ENCODE data around the gene SCGB2B2.
"Not testable (repeated sequence)": the region's sequence is repeated elsewhere in the genome, so short reads cannot be mapped to it uniquely, and the experiment has no call there.

SCGB2B2 gene, protein sequence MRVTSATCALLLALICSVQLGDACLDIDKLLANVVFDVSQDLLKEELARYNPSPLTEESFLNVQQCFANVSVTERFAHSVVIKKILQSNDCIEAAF

DNA sequence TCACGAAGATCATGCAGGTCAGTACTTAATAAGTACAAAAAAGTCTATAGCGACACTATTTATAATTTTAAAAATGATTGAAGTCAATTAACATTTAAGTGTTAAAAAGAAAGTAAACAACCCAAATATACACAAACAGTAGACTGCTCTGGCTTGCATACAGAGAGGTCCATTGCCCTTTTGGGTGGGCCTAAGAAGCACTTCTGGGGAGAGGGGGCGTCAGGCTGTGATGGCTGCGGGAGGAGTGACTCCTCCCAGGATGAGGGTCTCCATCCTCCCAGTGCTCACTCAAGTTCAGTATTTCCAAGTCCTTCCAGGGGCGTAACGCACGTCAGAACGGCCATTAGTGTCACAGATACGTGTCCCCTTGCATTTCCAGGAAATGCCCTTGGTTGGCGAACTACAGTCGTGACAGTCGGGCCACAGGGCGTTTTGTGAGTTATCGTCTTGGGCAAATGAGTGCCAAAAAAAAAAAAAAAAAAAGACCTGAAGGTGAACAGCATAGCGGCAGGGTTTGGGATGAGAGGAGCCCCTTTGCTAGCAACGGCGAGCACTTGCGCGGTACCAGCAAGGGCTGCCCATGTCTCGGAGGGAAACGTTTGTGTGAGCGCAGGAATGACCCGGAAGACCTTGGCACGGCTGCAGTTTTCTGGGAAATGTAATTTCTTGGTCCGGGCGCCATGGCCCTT, at the start of gene SCGB2B2:
SCGB2B2 (minus strand) TSS at position 463 of the 689 bp plus-strand sequence. CDS start 82,596 bp downstream, outside the sequence.
- DNase-seq, result peak in 1 of 2 donors; percentile 88

DNA sequence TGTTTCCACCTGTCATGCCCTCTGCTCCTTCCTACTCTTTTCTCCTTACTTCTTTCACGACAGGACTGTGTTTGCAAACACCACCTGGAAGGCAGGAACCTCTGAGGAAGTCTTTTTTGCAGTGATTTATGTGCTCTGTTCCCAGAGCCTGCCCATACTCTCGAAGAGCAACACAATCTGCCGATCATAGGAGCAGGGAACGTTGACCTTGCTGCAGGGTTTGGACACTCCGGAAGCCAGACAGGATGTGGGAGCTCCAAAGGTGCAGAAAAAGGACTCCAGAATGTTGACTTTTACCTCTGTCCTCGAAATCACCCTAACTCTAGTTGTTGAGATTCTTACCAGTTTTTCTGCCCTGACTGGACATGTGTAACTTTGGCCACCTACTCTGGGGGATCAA, 48.4 kb upstream of the SCGB2B2 start:
- no peak for DNase-seq

DNA sequence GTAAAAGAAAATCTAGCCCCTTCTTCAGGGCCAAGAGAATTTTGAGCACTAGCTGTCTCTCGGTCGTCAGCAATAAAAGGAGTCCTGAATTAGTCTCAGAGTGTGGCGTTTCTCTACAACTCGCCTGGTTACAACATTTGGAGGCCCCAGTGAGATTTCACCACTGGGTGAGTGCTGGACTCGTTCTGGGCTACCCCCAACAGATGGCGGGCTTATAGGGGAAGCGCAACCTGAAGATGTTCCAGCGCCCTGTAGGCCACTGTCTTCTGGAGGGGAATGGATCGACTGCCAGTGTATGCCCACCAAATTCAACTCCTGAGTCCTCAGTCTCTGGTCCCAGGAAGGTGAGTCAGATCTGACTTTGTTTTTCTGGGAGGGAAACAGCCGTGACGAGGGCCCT, 45.4 kb upstream of the SCGB2B2 start:
- no peak for DNase-seq

DNA sequence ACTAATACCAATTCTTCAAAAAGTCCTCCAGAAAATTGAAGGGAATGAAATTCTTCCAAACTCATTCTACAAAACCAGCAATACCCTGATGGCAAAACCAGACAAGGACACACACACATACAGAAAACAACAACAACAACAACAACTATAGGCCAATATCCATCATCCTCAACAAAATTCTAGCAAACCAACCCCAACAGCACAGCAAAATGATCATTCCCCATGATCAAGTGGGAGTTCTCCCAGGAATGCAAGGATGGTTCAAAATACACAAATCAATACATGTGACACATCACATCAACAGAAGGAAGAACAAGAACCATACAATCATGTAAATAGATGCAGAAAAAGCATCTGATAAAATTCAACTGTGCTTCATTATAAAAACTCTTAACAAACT, 38.4 kb upstream of the SCGB2B2 start:
- DNase-seq, result no peak

DNA sequence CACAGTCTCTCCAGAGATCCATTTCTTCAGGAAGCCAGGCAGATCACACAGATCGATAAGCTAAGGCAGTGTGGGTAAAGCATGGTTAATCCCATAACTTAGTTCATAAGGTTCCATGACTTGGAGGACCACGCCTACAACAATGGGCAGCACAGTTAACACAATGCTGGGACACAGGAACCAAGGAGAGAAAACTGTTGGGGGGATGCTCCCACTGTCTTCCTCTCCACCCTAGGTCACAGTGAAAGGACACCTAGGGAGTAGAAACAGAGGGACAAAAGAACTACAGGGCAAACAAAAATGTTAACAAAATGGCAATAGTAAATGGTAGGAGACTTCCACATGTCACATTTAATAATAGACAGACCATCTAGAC, 36.3 kb upstream of the SCGB2B2 start:
- DNase-seq, result no peak

DNA sequence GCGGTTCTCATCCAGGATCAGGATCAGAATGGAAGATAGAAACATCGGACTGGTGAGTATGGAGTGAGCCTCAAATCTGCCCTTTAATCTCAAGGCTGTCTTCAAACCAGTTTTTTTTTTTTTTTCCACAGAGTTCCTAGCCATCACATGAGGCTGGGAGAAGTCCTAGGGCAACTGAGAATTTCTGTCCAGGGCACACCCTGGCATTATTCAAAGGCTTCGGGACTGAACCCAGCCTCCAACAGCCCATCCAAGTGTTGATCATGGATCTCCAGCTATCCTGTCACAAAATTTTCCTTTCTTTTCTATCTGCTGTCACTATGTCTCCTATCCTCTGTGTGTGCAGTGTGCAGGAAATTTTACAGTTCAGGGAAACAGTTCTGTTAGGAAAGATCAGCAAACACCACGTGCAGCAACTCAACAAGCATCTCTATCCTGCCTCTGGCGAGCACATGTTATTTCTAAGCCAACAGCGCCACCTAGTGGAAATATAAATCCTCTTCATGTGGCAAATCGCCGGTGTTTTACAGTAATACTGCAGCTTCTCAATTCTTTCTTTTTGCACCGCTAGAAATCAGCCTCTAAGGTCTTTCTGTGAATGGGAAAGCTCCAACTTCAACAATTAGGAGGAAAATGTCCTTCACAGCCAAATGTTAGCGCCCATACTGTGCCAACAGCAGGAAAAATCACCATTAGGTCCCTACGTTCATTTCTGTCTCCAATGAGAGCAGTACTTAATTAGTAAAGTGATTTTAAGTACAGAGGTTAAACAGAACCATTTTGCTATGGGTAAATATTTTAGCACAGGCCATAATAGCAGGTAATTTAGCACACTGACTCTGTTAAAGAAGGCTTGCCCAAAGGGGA, 35.7 kb upstream of the SCGB2B2 start:
- peak; percentile 61 to 82 for DNase-seq

DNA sequence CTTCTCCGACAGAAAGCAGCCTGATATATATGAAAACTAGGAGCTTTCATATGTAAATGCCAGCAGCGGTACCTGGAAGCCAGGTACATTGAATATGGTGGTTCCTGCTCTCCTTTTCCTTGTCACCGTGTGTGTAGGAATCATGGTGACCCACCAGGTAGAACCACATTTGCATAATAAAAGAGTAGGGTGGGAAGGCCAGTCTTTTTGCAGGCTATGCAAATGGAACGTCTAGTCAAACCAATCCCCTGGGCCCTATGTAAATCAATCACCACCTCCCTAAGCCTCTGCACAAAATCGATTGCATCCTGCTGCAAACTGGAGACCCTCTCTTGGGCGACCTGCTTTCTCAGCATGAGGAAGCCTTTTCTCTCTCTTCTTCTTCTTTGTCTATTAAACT, 34.9 kb upstream of the SCGB2B2 start:
- DNase-seq, result no peak

DNA sequence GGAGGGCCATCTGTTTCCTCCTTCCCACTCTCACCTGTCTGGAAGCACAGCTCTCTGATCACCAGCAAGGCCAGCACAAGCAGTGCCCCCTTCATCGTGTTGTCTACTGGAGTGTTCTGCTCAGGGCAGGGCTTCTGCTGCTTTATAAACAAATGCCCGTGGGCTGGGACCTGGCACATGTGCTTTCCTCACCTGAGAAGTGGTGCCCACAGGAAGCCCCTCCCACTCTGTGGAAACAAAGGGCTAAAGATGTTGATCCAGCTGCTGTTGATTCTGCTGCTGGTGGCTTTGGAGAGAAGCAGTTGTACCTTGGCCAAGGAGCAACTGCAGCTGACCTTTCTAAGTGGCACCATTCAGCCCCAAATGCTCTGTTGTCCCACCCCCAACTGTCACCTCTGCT, 30.7 kb upstream of the SCGB2B2 start:
- DNase-seq, result no peak

DNA sequence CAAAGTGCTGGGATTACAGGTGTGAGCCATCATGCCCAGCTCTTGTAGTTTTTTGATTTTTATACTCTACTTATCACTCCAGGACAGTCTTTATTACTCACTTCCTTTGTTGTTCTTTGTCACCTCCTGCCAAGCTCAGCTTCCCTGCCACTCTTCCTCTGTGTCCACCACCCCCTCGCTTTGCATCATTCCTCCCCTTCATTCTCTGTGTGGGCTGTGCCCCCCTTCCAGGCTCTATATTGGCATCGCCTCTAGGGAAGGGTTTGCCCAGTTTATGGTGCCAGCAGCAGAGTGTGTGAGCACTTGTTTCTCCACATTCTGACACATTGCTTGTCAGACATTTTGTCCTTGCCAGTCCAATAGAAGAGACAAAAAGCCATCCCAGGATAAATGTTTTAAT, 15.6 kb upstream of the SCGB2B2 start:
- no peak for DNase-seq

DNA sequence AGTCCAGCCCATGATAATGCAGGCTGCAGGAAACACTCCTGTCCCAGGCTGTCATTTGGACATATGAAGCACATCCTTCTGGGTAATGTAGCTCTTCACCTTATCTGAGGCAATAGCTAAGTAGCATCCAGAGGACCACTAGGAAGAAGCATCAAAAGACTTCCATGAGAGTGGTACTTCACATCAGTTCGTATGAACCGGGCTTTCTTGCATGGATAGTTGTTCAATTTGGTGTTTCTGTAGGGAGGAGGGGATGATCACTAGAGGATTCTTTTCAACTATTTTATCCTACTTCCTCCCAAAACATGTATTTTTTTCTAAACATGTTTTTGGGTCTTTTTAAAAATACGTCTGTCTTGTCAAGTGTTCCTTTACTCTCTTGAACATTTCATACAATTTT, 13.4 kb upstream of the SCGB2B2 start:
- no peak for DNase-seq

DNA sequence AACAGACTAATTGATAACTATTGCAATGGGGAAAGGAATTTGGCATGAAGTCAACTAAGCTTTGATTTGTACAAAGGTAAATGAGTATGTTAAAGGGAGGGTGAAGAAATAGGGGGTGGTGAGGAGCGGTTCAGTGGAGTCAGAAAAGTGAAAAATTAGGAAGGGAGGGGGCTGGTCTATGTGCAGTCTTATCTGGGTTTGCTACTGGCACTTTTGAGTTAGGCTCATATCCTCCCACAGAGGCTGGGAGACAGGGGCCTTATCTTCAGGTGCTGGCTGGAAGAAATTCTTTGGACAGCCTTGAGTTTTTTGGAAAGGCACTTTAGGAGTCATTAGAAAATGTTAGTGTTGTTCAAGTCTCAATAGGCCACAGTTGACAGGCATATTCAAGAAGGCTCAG, 11.6 kb upstream of the SCGB2B2 start:
- no peak for DNase-seq

DNA sequence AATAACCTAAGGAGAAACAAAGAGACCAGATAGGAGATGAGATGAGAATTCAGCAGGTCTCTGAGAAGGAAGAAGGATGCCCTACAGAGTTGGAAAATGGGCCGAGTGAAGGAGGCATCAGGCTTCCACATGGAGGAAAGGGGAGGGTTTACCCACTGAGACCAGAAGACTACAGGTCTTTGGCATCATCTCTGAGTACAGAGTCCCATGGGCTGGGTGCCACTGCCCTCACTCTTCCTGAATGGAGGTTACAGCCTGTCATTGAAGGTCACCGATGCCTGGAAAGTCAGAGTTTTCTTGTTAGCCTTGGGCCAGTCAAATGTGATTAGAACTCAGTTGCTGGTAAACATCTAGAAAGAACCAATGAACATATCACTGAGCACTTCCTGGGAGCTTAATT, 10.4 kb upstream of the SCGB2B2 start:
- no peak for DNase-seq

DNA sequence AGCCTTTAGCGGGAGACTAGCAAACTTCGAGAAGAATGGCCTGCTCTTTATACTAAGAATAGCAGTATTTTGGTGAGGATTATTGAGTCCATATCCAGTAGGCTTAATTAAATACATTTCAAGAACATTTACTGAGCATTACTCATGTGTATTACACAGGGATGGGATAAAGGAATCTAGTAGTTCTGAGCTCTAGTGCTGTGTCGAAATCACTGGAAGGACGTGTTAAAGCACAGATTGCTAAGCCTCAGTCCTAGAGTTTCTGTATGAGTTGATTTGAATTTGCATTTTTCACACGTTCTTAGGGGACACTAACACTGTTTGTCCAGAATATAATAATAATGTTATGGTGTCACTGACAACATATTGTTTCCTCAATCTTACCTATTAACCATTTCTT, 9.5 kb upstream of the SCGB2B2 start:
- no peak for DNase-seq

DNA sequence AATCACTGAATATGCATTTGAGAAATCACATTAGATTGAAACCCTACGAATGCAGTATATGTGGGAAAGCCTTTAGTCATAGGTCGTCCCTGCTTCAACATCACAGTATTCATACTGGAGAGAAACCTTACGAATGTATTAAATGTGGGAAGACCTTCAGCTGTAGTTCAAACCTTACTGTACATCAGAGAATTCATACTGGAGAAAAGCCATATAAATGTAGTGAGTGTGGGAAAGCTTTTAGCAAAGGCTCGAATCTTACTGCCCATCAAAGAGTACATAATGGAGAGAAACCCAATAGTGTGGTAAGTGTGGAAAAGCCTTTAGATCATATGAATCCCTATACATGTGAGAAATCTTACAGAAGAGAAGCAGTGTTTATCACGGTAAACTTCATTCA, 8.3 kb upstream of the SCGB2B2 start:
- DNase-seq, result not testable (repeated sequence)

DNA sequence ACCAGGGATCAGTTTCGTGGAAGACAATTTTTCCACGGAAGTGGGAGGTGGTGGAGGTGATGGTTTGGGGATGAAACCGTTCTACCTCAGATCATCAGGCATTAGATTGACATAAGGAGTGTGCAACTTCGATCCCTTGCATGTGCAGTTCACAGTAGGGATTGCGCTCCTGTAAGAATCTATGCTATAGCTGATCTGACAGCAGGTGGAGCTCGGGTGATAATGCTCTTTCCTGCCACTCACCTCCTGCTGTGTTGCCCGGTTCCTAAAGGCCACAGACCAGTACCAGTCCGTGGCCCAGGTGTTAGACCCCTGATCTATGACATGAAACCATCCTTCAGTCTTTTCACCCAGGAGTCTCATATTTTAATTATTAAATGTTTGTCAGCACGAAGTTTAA, 4.5 kb upstream of the SCGB2B2 start:
- no peak for DNase-seq

DNA sequence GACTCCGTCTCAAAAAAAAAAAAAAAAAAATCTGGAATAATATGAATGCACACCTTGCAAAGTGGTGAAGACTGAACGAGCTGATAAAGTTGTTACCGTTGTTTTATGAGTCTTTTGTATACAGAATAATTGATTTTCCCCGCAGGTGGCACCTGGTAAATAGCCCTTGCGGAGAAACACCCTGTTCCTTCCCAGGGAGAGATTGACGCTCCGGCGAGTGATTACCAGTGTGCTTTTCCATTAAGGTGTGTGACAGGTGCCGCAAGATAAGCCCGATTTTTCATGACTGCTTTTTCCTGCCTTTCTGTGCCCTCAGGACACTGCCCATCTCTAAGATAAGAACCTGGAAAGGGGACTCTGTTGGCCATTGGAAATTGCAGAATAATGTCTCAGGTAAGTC, 1.5 kb upstream of the SCGB2B2 start:
- DNase-seq, result no peak

DNA sequence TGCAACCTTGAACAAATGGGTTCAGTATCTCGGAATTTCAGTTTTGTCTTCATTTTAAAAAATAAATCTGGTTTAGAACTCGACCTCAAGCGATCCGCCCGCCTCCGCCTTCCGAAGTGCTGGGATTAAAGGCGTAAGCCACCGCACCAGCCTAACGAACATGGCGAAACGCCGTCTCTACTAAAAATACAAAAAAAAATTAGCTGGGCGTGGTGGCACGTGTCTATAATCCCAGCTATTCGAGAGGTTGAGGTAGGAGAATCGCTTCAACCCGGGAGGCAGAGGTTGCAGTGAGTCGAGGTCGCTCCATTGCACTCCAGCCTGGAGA, 1.1 kb upstream of the SCGB2B2 start:
- DNase-seq, result no peak

DNA sequence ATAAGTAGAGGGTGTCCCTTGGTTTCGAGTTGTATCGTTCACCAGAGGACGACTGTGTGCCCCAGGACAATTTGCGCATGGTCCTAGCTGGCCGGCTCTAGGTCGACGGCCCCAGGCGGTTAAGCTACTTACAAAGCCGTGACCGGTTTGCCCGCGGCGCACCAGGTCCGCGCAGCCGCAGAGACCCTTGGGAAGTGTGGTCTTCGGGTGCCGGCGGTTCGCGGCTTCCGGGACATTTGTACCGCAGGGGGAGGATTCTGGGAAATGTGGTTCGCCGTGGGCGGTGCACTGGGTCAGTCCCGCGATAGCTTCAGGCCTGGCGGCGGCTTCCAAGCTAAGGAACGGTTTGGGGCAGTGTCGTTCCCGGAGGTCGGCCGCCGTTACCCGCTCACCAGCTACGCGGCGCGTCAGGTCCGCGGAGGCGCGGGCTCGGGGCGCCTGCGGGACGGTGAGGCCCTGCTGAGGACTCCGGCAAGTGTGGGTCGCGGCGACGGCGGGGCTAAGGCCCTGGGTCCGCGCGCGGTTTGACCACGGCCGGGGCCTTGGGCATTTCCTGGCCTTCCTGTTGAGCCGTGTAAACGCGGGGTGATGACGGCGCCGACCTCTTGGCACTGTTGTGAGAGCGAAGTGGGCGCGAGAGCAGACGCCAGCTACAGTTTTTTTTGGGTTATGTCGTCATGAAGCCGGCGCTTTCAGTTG, 576 bp upstream of the SCGB2B2 start, which contains the start of gene ZNF302:
ZNF302 (plus strand) TSS at position 293 of the 699 bp plus-strand sequence. CDS start 1,127 bp downstream, outside the sequence.
- DNase-seq, result peak; percentile 95

DNA sequence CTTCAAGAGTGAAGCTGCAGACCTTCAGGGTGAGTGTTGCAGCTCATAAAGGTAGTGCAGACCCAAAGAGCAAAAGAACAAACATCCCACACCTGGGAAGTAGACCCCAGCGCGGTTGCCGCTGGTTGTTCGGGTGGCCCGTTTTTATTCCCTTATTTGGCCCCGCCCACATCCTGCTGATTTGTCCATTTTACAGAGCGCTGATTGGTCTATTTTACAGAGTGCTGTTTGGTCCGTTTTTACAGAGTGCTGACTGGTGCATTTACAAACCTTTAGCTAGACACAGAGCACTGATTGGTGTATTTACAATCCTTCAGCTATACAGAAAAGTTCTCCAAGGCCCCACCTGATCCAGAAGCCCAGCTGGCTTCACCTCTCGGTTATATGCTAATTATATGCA, 1.0 kb downstream of the SCGB2B2 start:
- no peak for DNase-seq

DNA sequence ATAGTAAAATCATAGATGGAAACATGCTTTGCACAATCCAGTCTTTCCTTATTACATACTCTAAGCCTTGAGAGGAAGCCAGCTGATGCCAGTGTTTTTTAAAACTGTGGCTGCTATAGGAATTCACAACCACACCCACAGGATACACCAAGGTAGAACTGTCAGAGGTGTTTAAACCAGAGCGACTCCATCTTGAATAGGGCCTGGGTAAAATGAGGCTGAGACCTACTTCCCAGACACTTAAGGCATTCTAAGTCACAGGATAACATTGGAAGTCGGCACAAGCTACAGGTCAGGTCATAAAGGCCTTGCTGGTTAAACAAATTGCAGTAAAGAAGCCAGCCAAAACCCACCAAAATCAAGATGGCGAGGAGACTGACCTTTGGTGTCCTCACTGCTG, 1.7 kb downstream of the SCGB2B2 start:
- DNase-seq, result no peak

DNA sequence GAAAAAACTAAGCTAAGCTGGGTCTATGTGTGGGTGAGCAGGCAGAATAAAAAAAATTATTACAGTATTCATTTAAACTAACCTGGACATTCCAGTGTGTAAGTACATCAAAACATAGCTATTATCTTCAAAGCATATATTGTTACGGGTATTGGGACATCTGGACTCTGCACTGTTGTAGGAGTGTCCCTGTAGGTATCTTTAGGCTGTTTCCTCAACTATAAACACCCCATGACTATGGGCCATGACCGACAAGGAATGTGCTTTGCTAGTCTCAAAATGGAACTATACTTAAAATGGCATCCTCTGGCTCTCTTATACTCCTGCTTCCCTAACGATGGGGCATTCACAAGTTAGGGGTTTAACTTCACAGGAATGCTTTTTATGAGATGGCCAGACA, 3.4 kb downstream of the SCGB2B2 start:
- DNase-seq, result no peak

DNA sequence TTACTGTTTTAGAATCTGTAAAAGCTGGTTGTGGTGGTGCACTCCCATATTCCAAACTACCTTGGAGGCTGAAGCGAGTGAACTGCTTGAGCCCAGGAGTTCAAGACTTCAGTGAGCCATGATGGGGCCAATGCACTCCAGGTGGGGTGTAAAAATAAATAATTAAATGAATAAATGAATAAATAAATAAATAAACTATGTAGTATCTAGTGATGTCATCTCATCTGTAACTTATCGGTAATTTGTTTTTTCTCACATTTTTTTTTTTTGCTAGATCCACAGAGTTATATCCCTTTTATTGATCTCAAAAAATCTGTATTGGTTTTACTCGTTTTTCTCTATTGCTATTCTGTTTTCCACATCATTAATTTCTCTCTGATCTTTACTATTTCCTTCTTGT, 5.0 kb downstream of the SCGB2B2 start:
- DNase-seq, result no peak

DNA sequence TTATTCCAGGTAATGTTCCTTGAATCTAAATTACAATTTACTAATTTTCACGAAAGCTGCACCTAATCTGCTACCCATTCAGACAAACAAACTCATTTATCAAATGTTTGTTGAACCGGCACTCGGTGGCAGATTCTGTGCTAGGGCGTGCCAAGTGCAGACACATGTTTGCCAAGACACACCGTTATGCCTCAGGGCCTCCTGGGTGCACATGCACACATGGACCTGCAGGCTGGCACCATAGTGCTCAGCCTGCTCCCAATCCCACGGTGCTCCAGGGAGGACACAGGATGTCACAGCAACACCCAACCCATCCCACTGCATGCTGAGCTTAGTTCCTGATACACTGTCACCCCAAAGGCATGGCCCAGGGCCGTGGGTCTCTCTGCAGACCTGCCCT, 7.7 kb downstream of the SCGB2B2 start:
- no peak for DNase-seq

DNA sequence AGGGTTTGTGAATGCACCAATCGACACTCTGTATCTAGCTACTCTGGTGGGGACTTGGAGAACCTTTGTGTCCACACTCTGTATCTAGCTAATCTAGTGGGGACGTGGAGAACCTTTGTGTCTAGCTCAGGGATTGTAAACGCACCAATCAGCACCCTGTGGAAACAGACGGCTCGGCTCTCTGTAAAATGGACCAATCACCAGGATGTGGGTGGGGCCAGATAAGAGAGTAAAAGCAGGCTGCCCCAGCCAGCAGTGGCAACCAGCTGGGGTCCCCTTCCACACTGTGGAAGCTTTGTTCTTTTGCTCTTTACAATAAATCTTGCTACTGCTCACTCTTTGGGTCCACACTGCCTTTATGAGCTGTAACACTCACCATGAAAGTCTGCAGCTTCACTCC, 8.3 kb downstream of the SCGB2B2 start:
- DNase-seq, result not testable (repeated sequence)

All from CD4-positive, alpha-beta T cell treated with Interferon alpha-2 for 1 hour (primary cell).